Loucy (cell line): ENCODE measurements around the gene ARX.

ENCODE experiments used
- H2AFZ ChIP-seq: fragments of 200-600 bp; sonication (generic); 2 replicates; pipeline ENCODE4 v1.6.0; 2016; ENCODE audit warnings: antibody characterized with exemption, mild to moderate bottlenecking, low read length, moderate library complexity
- H3F3A ChIP-seq: fragments of 200-600 bp; 2 replicates; pipeline ENCODE4 v1.6.0; 2016; ENCODE audit warnings: antibody characterized with exemption, low read depth, mild to moderate bottlenecking
- H3K27me3 ChIP-seq: fragments of 200-600 bp; sonication (generic); 2 replicates; pipeline ENCODE4 v1.6.1; 2014; ENCODE audit warnings: low read length, mild to moderate bottlenecking; ENCODE audit not compliant: insufficient read depth, poor library complexity, severe bottlenecking
- H3K36me3 ChIP-seq: fragments of 200-600 bp; sonication (generic); 2 replicates; pipeline ENCODE4 v1.6.1; 2016; ENCODE audit warnings: low read length; ENCODE audit not compliant: insufficient read depth
- H3K4me1 ChIP-seq: fragments of 200-600 bp; sonication (generic); 2 replicates; pipeline ENCODE4 v1.5.1; 2014; ENCODE audit warnings: low read length, mild to moderate bottlenecking; ENCODE audit not compliant: insufficient read depth, poor library complexity, severe bottlenecking
- H3K4me2 ChIP-seq: fragments of 200-600 bp; sonication (generic); 2 replicates; pipeline ENCODE4 v1.6.0; 2014; ENCODE audit warnings: antibody characterized with exemption, low read length, low read depth, mild to moderate bottlenecking; ENCODE audit not compliant: poor library complexity, severe bottlenecking
- H3K4me3 ChIP-seq: fragments of 200-600 bp; sonication (generic); 2 replicates; pipeline ENCODE4 v1.5.1; 2014; ENCODE audit warnings: low read length, mild to moderate bottlenecking, mixed read lengths; ENCODE audit not compliant: poor library complexity, severe bottlenecking
- H3K79me2 ChIP-seq: fragments of 200-600 bp; sonication (generic); 2 replicates; pipeline ENCODE4 v1.6.1; 2014; ENCODE audit warnings: low read length; ENCODE audit not compliant: insufficient read depth
- H3K9ac ChIP-seq: fragments of 200-600 bp; sonication (generic); 2 replicates; pipeline ENCODE4 v1.6.0; 2014; ENCODE audit warnings: mild to moderate bottlenecking, low read depth, low read length, moderate library complexity; ENCODE audit not compliant: poor library complexity, severe bottlenecking
- H3K9me2 ChIP-seq: fragments of 200-600 bp; sonication (generic); replicated peaks from 2 replicates; pipeline ENCODE4 v1.6.1; 2016; ENCODE audit warnings: low read depth, low read length, mixed read lengths
- H3K9me3 ChIP-seq: fragments of 200-600 bp; sonication (generic); 2 replicates; pipeline ENCODE4 v1.6.1; 2014; ENCODE audit warnings: mild to moderate bottlenecking, antibody characterized with exemption, low read length, low read depth; ENCODE audit not compliant: insufficient read depth
- H4K20me1 ChIP-seq: fragments of 200-600 bp; sonication (generic); 2 replicates; pipeline ENCODE4 v1.6.0; 2014; ENCODE audit warnings: antibody characterized with exemption, low read length, mild to moderate bottlenecking; ENCODE audit not compliant: insufficient read depth, poor library complexity, severe bottlenecking
- EZH2phosphoT487 ChIP-seq: fragments of 200-600 bp; IDR thresholded peaks from 2 replicates; pipeline ENCODE4 v1.6.1; 2018; ENCODE audit warnings: antibody characterized with exemption, mild to moderate bottlenecking, moderate library complexity, borderline replicate concordance
- TF ChIP-seq, protein P1 (sequence below): fragments of 200-600 bp; sonication (generic); conservative IDR thresholded peaks from 2 replicates; pipeline ENCODE4 v1.5.1; 2014; ENCODE audit warnings: mild to moderate bottlenecking, antibody characterized with exemption, low read length

Gene ARX

DNA sequence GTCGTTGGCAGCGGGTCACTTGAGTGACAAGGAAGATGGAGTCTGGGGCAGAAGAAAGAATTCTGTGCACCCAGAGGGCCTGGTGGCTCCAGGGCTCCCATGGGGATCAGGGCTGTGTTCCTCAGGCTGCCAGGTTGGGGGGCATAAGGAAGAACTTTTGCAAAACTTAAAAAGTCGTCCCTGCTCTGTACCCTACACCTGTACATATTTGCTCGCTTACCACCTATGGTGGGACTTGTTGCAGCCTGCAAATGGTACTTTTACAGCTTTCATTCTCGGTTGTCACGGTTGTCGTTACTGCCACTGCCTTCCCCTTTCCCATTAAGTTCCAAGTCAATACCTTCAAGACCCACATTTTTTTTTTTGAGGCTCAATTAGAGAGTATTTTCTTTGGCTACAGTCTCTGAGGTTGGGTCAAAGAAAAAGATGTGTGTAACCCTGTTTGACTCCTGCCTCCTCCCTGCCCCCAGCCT, 9.1 kb downstream of the ARX start:
- H3K79me2 ChIP-seq: no peaks in the 10 kb centered on the region
- no peaks in the 10 kb centered on the region for H3K36me3 ChIP-seq
- no peaks in the 10 kb centered on the region for H3K9me3 ChIP-seq
- no peak overlapping the region for H3K9ac ChIP-seq
- H3K4me2 ChIP-seq: no peak overlapping the region
- no peak overlapping the region for H2AFZ ChIP-seq
- no peaks in the 10 kb centered on the region for H3K9me2 ChIP-seq
- no peaks in the 10 kb centered on the region for H3F3A ChIP-seq
- H3K4me1 ChIP-seq: no peaks in the 10 kb centered on the region
- H4K20me1 ChIP-seq: no peaks in the 10 kb centered on the region
- no peaks in the 10 kb centered on the region for H3K27me3 ChIP-seq
- no peak for TF ChIP-seq EZH2phosphoT487
- TF ChIP-seq, protein P1, sequence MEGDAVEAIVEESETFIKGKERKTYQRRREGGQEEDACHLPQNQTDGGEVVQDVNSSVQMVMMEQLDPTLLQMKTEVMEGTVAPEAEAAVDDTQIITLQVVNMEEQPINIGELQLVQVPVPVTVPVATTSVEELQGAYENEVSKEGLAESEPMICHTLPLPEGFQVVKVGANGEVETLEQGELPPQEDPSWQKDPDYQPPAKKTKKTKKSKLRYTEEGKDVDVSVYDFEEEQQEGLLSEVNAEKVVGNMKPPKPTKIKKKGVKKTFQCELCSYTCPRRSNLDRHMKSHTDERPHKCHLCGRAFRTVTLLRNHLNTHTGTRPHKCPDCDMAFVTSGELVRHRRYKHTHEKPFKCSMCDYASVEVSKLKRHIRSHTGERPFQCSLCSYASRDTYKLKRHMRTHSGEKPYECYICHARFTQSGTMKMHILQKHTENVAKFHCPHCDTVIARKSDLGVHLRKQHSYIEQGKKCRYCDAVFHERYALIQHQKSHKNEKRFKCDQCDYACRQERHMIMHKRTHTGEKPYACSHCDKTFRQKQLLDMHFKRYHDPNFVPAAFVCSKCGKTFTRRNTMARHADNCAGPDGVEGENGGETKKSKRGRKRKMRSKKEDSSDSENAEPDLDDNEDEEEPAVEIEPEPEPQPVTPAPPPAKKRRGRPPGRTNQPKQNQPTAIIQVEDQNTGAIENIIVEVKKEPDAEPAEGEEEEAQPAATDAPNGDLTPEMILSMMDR: no peak
- H3K4me3 ChIP-seq: no peak overlapping the region

- H3K4me3 ChIP-seq: no peak overlapping the region
- no peak overlapping the region for H3K9ac ChIP-seq
- TF ChIP-seq, protein P1: no peak
- no peak for TF ChIP-seq EZH2phosphoT487
- no peaks in the 10 kb centered on the region for H3K9me2 ChIP-seq
- H3K27me3 ChIP-seq: no peaks in the 10 kb centered on the region
- H3F3A ChIP-seq: no peaks in the 10 kb centered on the region
- H3K4me1 ChIP-seq: no peaks in the 10 kb centered on the region
- no peaks in the 10 kb centered on the region for H4K20me1 ChIP-seq
- H2AFZ ChIP-seq: no peak overlapping the region
- H3K4me2 ChIP-seq: no peak overlapping the region
- no peaks in the 10 kb centered on the region for H3K79me2 ChIP-seq
- H3K36me3 ChIP-seq: no peaks in the 10 kb centered on the region
- no peaks in the 10 kb centered on the region for H3K9me3 ChIP-seq
Measured at GRCh38 chrX:25005382-25006185, 10.2 kb downstream of the ARX start.

DNA sequence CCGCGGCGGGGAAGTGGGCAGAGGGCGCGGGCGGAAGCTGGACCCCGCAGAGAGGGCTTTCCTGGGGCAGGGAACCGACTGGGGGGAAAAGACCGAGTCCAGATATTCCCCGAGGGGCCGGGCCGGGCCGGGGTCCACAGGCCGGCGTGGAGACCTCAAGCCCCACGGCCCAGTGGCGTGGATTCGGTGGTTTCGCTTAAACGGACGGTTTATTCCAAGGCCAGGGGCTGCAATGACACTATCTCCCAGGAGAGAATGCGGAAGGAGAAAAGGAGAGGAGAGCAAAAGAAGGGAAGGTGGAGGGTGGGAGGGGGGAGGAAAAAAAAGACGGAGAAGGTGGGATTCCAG, 10.8 kb downstream of the ARX start:
- H3K27me3 ChIP-seq: no peaks in the 10 kb centered on the region
- H3K4me1 ChIP-seq: no peaks in the 10 kb centered on the region
- H3K36me3 ChIP-seq: no peaks in the 10 kb centered on the region
- no peak overlapping the region for H2AFZ ChIP-seq
- no peaks in the 10 kb centered on the region for H3K79me2 ChIP-seq
- H4K20me1 ChIP-seq: no peaks in the 10 kb centered on the region
- H3K4me3 ChIP-seq: no peak overlapping the region
- no peak for TF ChIP-seq EZH2phosphoT487
- TF ChIP-seq, protein P1: no peak
- H3F3A ChIP-seq: no peaks in the 10 kb centered on the region
- H3K9me2 ChIP-seq: no peaks in the 10 kb centered on the region
- H3K4me2 ChIP-seq: no peak overlapping the region
- H3K9me3 ChIP-seq: no peaks in the 10 kb centered on the region
- H3K9ac ChIP-seq: no peak overlapping the region
